ENCODE measurements around the gene GTF3C2. TPM values are rescaled to one million over a fixed set of nuclear protein-coding genes. Genes with fewer than 3 reads are reported as not detected.
A peak's percentile ranks its signal among the peaks of the same experiment; 100 is the strongest.

GTF3C2 gene
- total and polyA plus RNA-seq, 9 of the 15 experiments (the other 6 are each of a cell fraction or from before 2014, with no cell fraction given): 35.5 to 96.8 (median 53.0) TPM

DNA sequence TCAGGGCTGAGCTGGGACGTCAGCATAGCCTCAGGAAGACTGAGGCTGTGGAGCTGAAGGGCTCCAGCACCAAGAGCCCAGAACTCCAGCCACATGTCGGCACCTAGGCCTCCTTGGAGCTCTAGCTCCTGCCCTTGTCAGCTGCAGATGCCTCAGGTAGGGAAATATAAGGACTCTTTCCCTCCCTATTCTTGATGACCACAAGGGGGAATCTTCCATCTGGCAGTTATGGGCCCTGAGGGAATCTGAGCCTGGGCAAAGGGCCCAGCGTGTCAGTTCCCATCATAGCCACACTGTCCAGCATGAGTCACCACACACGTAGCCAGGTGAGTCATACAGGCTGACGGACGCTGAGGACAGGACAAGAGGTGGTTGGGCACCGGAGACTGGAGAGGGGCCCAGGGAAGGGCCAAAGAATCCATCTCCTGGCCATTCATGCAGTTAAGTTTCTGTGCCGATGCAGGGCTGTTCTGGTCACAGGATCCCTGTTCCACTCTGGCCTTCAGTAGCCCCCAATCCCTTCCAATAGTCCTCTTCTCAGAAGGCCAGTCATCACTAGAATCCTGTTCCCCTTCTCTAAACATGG is 35.5 kb downstream of the GTF3C2 start:
- peak; percentile 85 for ATAC-seq
- ChIA-PET POLR2A (interaction anchor here (0.6 to 4.1 kb wide), 6 partner anchors 12 to 937 kb away, joined by 3 to 22 read pairs (median 6); partner anchors contain the start of gene GTF3C2), CTCF (ENCODE audit: low intra/inter-chr PET ratio) (interaction anchor here (1.0 to 1.5 kb wide), 3 partner anchors 30 to 362 kb away, joined by 3 to 5 read pairs (median 4); partner anchors contain the start of genes EIF2B4 and SNX17)
- no peak overlapping the region; the same call in 1 of the 2 replicates for H2AFZ ChIP-seq (ENCODE audit: low read depth, low read length)
- in situ Hi-C loops (cut with MboI): no loop called here
- H3K9me1 ChIP-seq (ENCODE audit: control insufficient read depth, insufficient read depth, low read length): peaks cover 7% of the 10 kb centered on the region
- H3K27ac ChIP-seq (ENCODE audit: extremely low read depth, low read depth, low read length): peak overlapping the region; percentile 98
- peaks cover 32% of the 10 kb centered on the region for H3K79me2 ChIP-seq (ENCODE audit: control insufficient read depth, insufficient read depth, low read length)
- intact Hi-C loops (cut with micrococcal nuclease): no loop called here
- H3K36me3 ChIP-seq (ENCODE audit: control insufficient read depth, insufficient read depth, low read length): peaks cover 24% of the 10 kb centered on the region; the same call in 2 of the 3 replicates
- no TSS peak for BruUV-seq (replicated peaks)
- peak; percentile 84 for FAIRE-seq
- H4K20me1 ChIP-seq (replicated peaks; ENCODE audit: control insufficient read depth, insufficient read depth, low read length): 0 out of 2 replicates have a peak, but pooled peaks cover 2% of the 10 kb centered on the region
- 19% methylated on average over 8 of the region's 8 CpGs for WGBS (ENCODE audit: insufficient coverage, low coverage, missing lambda C conversion rate)
- no peaks in the 10 kb centered on the region for H3K9me3 ChIP-seq (replicated peaks; ENCODE audit: control insufficient read depth, insufficient read depth, low read depth, low read length)
- H3K4me3 ChIP-seq: peak overlapping the region; percentile 71; the same call in 1 of the 2 replicates
- peak overlapping the region; percentile 70 to 99 for H3K9ac ChIP-seq (ENCODE audit: insufficient read depth in 1 of 2, low read depth in 2 of 2, low read length in 2 of 2)
- H3K4me1 ChIP-seq (replicated peaks in 1 of 2; ENCODE audit: control insufficient read depth in 2 of 2, insufficient read depth in 2 of 2, low read length in 2 of 2): peaks cover 11 to 21% of the 10 kb centered on the region in 2 experiments
- H3K4me2 ChIP-seq (ENCODE audit: insufficient read depth, low read length): peak overlapping the region; percentile 96
- H3K27me3 ChIP-seq (ENCODE audit: control insufficient read depth in 2 of 2, insufficient read depth in 2 of 2, low read length in 2 of 2): no peaks in the 10 kb centered on the region
- DNase-seq (ENCODE audit: extremely low read depth in 1 of 4, low spot score in 3 of 4): peak; percentile 82 to 90 (median 84)
- no peak for TF ChIP-seq HOXB6 (CRISPR knock-in tag; IDR thresholded peaks at IDR 0.05; ENCODE audit: borderline replicate concordance)
- TF ChIP-seq TCF7 (IDR thresholded peaks at IDR 0.05; ENCODE audit: borderline replicate concordance): no peak
- no peak for TF ChIP-seq PCBP1 (IDR thresholded peaks at IDR 0.05; ENCODE audit: low read depth, low read length, poor library complexity, severe bottlenecking)
- TF ChIP-seq, protein P1, sequence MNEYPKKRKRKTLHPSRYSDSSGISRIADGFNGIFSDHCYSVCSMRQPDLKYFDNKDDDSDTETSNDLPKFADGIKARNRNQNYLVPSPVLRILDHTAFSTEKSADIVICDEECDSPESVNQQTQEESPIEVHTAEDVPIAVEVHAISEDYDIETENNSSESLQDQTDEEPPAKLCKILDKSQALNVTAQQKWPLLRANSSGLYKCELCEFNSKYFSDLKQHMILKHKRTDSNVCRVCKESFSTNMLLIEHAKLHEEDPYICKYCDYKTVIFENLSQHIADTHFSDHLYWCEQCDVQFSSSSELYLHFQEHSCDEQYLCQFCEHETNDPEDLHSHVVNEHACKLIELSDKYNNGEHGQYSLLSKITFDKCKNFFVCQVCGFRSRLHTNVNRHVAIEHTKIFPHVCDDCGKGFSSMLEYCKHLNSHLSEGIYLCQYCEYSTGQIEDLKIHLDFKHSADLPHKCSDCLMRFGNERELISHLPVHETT (CRISPR knock-in tag; conservative IDR thresholded peaks at IDR 0.05 in 1 of 2, IDR thresholded peaks at IDR 0.05 in 1 of 2): 0 out of 4 replicates have a peak, but pooled peaks of 1 of the 2 experiments have one; percentile 31
- TF ChIP-seq LEF1 (IDR thresholded peaks at IDR 0.05): peak; percentile 42; the same call in 1 of the 2 replicates
- TF ChIP-seq CUX1 (CRISPR knock-in tag; IDR thresholded peaks at IDR 0.05): no peak
- TF ChIP-seq LCOR (CRISPR knock-in tag; IDR thresholded peaks at IDR 0.05): no peak
- 0 out of 4 replicates have a peak, but pooled peaks of 1 of the 2 experiments have one; percentile 18 for TF ChIP-seq FOXK2 (conservative IDR thresholded peaks at IDR 0.05 in 1 of 2, IDR thresholded peaks at IDR 0.05 in 1 of 2; ENCODE audit: low read depth in 2 of 2)
- TF ChIP-seq ZNF274 (IDR thresholded peaks at IDR 0.05; ENCODE audit: borderline replicate concordance, low read depth, low read length): no peak
- peak; percentile 75 for TF ChIP-seq NFIC (IDR thresholded peaks at IDR 0.05)
- TF ChIP-seq ARHGAP35 (IDR thresholded peaks at IDR 0.05; ENCODE audit: partially characterized antibody): no peak
- TF ChIP-seq ZNF766 (CRISPR knock-in tag; conservative IDR thresholded peaks at IDR 0.05): no peak
- TF ChIP-seq ZKSCAN8 (CRISPR knock-in tag; IDR thresholded peaks at IDR 0.05): no peak
- no peak for TF ChIP-seq ELF2 (CRISPR knock-in tag; IDR thresholded peaks at IDR 0.05)
- TF ChIP-seq ATF1 (CRISPR knock-in tag; IDR thresholded peaks at IDR 0.05): no peak
- TF ChIP-seq ATF1 (tag; IDR thresholded peaks at IDR 0.05): peak; percentile 81
